Right renal pelvis (tissue), 4 donors: ENCODE results near the gene AFF1. TPM values are rescaled to one million over a fixed set of nuclear protein-coding genes. Genes with fewer than 3 reads are reported as not detected.

ENCODE experiments used
- DNase-seq, 4 donors: peaks; one replicate each; pipeline ENCODE4 v3.0.0-alpha.2; 2013; ENCODE audit warnings: low read depth in 4 of 4, low spot score in 3 of 4, missing footprints in 1 of 4
- polyA plus RNA-seq, 4 donors: library from polyadenylated mRNA; unstranded; fragments of 120-200 nt; gene quantifications; one replicate each; pipeline ENCODE4 v1.2.1, GENCODE V29; 2013; ENCODE audit not compliant: insufficient read length in 4 of 4

The AFF1 gene, protein sequence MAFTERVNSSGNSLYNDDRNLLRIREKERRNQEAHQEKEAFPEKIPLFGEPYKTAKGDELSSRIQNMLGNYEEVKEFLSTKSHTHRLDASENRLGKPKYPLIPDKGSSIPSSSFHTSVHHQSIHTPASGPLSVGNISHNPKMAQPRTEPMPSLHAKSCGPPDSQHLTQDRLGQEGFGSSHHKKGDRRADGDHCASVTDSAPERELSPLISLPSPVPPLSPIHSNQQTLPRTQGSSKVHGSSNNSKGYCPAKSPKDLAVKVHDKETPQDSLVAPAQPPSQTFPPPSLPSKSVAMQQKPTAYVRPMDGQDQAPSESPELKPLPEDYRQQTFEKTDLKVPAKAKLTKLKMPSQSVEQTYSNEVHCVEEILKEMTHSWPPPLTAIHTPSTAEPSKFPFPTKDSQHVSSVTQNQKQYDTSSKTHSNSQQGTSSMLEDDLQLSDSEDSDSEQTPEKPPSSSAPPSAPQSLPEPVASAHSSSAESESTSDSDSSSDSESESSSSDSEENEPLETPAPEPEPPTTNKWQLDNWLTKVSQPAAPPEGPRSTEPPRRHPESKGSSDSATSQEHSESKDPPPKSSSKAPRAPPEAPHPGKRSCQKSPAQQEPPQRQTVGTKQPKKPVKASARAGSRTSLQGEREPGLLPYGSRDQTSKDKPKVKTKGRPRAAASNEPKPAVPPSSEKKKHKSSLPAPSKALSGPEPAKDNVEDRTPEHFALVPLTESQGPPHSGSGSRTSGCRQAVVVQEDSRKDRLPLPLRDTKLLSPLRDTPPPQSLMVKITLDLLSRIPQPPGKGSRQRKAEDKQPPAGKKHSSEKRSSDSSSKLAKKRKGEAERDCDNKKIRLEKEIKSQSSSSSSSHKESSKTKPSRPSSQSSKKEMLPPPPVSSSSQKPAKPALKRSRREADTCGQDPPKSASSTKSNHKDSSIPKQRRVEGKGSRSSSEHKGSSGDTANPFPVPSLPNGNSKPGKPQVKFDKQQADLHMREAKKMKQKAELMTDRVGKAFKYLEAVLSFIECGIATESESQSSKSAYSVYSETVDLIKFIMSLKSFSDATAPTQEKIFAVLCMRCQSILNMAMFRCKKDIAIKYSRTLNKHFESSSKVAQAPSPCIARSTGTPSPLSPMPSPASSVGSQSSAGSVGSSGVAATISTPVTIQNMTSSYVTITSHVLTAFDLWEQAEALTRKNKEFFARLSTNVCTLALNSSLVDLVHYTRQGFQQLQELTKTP
- 10 to 100 TPM; 44.1 to 59.5 (median 50.1) TPM for polyA plus RNA-seq

DNA sequence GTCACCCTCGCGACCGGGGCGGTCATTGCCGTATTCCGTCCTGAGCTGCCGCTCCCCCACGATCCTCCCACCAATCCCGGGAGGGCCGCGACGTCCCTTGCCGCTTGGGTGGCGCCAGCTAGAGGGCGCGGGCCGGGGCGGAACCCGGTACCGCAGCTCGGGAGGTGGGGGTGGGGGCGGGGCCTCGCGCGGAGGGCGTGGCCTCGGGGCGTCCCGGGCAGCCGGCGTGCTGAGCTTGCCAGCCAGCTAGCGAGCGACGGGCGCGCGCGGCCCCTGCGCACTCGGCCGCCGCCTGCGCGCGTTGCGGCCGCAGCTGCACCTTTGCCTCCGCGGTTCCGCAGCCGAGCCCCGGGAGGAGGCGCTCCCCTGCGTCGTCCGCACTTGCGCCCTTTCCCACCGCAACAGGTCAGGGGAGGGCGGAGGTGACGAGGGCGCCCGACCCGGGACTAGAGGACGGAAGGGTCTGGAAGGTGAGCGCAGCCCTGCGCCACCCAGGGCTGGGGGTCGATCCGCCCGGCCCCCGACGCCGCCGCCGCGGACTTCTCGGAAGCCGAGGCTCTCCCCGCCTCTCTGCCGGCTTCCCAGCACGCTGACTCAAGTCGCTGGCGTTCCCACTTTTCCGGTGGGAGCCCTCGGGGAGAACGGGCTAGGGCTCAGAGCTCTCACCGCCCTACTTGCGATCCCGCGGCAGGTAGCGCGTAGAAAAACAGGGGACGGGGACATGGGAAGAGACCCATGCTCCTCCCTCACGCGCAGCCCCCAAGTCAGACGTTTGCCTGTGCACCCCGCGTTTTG, at the start of gene AFF1:
TSS of gene AFF1 (plus strand) at position 241 of the 795 bp plus-strand sequence. CDS start 13,523 bp downstream, outside the sequence.
- DNase-seq, result peak; percentile 76 to 81 (median 78)

DNA sequence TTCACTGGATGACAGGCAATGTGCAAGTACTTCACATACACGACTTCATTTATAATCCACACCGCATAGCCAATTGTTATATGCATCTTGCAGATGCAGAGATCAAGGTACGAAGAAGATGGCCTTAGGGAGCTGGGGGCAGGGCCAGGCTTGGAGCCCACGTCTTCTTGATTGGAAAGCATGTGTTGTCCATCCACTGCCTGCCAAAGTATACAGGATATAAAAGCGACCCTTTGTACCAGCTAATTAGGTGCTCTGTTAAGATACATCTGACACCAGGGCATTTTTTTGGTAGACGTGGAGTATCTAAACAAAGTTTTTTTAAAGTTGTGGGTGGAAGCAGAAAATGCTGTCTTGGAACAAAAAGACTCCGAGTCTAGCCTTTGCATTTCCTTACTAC, 44.0 kb upstream of the AFF1 start:
- DNase-seq, result no peak

DNA sequence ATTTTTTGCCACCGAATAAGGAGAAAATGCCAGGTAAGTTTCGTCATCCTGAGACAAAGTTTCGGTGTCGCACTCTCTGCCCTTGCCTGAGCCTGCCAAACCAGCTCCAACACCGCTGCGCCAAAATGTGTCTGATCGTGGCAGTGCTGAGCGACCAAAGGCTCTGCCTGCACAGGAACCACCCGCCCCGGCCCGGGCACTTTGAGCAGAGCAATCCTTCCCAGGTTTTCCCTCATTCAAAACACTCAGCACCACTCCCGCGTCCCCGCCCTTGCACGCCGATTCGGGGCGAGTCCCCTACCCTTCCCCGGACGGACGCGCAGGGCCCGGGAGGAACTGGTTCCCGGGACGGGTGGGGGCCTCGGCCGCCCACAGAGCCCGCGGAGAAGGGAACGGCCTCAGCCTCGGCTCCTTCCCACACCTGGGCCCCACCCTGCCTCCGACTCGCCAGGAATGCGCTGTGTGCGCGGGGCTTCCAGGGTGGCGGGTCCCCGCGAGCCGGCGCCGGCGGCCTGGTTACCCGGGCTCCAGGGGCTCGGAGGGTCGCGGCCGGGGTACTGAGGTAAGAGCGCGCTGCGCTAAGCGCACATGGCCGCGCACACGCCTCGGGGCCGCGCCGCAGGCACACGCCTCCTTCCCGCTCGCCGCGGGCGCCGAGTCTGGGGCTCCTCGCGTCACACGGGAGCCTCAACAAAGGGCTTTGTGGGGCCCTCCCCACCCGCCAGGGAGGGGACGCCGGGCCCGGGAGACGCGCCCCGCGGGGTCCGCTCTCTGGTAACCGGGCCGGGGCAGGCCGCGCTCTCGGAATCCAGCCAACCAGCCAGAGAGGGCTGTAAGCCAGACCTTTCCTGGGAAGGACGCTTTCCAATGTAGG, 42.8 kb upstream of the AFF1 start, which contains the start of gene C4orf36:
TSS of gene C4orf36 (minus strand) at position 661 of the 874 bp plus-strand sequence. CDS start 902 bp downstream, outside the sequence.
- peak; percentile 36 to 62 (median 58) for DNase-seq

DNA sequence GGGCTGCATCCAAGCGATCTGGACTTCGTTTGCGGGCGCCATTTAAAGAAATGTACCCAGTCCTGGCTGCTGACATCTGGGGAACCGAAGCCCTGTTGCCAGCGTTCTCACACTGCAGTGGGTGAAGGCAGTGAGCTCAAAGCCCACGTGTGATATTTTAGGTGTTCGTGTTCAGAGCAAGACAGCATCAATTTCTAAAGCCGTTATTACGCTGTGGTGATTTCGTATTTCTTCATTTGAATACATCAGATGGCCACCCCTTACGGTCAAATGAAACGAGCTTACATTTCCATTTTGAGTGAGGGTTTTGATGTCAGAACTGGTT, 42.2 kb upstream of the AFF1 start:
- no peak for DNase-seq

DNA sequence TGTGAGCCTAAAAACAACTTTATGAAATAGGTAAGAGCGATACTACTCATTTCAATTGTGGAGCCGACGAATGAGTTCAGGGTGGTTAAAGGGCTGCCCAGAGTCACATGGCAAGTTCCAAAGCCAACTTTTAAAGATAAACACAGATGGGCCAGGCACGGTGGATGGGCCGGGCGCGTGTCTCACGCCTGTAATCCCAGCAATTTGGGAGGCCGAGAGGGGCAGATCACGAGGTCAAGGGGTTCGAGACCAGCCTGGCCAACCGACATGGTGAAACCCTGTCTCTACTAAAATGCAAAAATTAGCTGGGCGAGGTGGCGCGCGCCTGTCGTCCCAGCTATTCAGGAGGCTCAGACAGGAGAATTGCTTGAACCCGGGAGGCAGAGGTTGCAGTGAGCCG, 41.7 kb upstream of the AFF1 start:
- DNase-seq, result no peak

DNA sequence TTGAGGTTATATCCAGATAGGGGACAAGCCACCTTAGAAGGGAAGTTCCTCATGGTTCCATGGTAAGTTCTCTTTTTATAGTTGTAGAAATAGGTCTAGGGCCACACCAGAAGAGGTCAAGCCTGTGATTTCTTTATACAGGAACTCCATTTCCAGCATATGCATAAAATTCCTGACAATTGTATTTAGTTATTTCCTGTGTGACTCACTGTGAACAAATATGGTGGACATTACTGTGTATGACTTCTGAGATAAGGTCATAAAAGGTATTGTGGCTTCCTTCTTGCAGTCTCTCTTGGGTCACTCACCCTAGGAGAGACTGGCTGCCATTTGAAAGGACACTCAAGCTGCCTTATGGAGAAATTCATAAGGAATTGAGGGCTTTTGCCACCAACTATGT, 40.4 kb upstream of the AFF1 start:
- no peak for DNase-seq

DNA sequence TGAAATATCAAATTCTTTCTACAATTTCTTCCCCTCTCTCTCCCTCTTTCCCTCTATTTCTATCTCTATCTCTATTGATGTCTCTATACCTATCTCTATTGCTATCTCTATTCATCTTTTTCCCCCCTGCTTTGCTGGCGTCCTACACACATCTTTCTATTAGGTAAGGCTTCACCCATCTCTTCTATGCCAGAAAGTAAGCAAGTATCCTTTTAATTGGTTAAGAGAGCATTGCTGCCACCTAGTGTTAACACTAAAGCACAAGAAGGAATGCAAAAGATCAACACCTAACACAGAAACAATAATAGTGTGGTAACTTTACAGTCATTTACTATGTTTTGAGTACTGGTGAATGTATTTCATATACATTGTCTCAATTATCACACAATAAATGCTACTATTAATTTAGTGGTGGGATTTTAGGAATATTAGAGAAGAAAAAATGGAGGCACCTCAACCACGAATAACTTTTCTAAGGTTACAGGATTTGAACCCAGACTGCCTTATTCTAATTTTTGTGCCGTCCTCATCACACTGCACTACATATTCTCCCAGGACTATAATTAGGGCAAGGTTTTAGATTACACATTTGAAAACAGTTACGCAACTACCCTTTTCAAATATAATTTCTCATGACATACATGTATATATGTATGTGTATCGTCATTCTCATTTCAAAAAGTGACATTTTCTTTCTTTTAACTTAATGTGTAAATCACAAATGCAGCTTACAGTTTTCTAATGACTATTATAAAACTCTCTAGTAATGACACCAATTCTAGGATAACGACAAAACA, 38.9 kb upstream of the AFF1 start:
- DNase-seq, result peak; percentile 59 to 63 (median 60)

DNA sequence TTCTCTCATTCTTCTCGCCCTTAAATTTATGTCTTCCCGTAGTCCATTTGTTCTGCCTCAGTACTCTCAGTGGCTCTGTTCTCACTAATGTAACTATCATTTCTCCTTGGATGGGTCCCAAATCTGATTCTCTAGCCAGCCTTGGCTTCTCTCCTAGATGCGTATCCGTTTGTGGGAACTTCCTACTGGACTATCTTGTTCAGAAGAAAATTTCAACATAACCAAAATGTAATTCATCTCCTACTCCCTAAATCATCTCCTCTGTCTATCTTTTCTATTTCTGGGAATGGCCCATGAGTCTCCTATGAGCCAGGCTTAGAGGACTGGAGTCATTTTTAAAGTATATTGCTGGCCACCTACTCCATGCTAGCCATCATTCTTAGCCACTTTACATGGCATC, 38.2 kb upstream of the AFF1 start:
- DNase-seq, result no peak

DNA sequence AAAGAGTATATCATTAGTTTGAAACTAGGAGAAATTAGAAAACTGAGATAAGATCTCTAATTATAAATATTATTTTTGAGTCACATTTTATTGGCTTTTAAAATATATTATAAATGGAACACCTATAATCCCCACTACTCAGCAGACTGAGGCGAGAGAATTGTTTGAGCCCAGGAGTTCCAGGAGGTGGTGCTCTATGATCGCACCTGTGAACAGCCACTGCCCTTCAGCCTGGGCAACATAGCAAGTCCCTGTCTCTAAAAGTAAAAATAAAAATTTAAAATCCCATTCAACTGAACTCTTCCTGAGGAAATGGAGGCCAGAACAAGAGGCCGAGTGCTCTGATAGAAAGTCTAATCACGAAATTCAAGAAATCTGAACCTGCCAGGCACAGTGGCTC, 36.2 kb upstream of the AFF1 start:
- no peak for DNase-seq

DNA sequence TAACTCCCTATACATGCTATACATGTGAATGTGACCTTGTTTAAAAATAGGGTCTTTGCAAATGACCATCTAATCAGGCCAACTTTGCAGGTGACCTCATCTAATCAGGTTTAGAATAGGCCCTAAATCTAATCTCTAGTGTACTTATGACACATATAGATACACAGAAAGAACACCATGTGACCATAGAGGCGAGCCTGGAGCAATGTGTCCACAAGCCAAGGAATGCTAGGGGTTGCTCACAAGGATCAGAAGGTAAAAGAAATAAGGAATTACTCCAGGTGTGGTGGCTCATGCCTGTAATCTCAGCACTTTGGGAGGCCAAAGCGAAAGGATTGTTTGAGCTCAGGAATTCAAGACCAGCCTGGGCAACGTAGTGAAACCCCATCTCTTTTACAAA, 32.9 kb upstream of the AFF1 start:
- DNase-seq, result no peak

DNA sequence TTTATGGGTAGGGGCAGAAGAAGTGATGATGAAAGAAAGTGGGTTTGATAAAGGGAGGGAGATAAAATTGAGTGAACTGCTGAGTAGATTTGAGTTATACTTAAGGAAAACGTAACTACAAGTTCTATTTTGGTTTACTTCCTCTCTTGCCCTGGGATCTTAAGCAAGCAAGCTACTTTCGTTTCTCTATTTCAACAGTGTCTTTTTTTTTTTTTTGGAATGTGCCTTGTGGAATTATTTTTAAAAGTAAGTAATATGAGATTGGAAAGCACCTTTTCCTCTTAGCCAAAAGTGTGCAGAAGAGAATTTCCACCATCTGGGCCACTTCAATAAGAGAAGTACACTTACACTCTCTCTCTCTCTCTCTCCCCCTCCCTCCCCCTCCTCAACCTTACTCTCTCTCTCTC, 26.6 kb upstream of the AFF1 start:
- no peak for DNase-seq

DNA sequence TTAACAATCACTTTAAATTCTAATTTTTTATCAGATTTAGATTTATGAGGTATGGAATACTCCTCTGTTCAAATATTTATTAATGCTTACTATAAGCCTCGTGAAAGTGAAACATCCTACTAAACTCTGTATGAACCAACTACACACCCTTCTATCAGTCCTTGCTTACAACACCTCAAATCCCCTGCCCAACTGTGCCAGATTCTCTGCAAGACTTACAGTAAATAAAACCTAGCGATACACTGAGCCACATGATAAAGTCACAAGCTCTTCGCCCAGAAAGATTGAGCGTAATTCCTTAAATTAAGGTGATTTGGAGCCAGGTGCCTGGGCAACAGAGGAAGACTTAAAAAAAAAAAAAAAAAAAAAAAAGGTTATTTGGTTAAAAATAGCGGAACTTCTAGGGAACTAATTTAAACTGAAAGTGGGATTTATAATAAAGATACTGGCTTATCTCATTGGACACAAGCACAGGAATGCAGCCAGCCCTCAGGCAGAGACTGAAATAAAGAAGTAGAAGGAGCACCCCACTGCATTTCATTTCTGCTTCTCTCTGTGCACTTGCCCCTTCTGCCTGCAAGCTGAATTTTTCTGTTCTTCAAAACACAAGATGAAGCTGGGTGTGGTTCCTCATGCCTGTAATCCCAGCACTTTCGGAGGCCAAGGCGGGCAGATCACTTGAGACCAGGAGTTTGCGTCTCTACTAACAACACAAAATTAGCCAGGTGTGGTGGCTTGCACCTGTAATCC, 25.1 kb upstream of the AFF1 start:
- no peak for DNase-seq

DNA sequence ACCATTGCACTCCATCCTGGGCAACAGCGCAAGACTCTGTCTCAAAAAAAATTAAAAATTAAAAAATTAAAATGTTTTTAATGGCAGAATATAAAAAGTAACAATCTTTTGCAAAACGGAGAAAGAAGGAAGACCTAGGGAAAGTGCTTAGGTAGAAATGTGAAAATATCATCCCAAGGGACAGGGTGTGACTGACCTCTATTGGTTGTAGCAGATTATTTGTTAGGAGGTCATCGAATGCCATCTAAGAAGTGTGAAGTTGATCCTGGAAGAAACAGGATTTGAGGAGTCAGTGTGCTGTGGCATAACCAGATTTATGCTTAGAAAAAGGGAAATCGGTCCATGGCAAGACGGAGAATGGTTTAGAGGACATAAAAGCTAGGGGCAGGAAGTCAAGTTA, 24.4 kb upstream of the AFF1 start:
- no peak for DNase-seq

DNA sequence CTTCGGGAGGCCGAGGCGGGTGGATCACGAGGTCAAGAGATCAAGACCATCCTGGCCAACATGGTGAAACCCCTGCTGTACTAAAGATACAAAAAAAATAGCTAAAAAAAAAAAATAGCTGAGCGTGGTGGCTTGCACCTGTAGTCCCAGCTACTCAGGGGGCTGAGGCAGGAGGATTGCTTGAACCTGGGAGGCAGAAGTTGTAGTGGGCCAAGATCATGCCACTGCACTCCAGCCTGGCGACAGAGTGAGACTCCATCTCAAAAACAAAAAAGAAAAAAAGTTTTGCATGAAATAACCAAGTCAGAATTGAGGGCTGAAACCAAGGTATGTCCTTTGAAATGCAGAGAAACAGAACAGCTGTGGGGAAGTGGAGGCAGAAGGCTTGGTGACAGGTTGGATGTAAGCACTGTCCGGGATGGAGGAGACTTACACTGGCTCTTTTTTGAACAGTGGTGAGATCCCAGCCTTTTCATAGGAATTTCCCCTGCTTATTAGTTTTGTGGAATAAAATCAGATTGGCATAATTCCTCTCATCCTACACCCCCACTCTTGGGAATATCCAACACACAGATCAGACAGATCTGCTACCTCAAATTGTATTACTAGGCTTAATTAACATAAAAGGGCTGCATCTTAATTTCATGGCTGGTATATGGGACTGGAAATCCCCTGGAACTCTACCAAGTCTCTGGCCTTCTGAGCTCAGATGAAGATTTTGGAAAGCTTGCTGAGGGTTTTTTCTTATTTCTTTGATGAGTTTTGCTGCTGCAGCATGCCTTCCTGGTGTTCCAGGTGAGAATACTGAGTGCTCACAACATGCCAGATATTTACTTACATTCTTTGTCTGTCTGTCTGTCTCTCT, 23.8 kb upstream of the AFF1 start:
- no peak for DNase-seq

DNA sequence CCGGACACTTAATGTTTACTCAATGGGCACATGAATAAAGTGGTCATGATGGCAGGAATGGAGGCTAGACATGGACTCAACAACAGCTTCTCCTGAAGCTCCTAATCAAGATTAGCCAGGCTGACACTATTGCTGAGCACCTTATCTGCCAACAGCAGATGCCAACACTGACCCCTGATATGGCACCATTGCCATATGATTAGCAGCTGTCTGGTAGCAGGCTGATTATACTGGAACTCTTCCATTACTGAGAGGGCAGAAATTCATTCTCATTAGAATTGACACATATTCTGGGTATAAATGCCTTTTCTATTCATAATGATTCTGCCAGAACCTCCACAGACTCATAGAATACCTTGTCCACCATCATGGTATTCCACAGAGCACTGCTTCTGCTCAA, 18.4 kb upstream of the AFF1 start:
- DNase-seq, result no peak

DNA sequence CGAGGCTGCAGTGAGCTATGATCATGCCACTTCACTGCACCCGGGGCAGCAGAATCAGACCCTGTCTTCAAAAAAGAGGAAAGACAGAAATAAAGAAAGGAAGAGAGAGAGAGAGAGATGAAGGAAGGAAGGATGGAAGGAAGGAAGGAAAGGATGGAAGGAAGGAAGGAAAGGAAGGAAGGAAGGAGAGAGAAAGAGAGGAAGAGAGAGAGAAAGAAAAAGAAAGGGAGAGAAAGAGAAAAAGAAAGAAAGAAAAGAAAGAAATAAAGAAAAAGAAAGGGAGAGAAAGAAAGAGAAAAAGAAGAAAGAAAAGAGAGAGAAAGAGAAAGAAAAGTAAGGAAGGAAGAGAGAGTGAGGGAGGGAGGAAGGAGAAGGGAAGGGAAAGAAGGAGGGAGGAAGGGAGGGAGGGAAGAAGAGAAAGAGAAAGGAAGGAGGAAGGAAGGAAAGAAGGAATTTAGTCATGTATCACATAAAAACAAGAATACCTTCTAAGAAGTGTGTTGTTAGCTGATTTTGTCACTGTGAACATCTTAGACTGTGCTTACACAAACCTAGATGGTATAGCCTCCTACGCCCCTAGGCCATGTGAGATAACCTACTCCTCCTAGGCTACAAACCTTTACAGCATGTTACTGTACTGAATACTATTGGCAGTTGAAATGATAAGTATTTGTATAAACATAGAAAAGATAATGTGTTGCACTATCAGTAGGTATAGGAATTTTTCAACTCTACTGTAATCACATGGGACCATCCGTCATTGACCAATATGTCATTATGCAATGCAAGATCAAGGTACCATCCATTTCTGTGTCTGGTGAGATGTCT, 17.4 kb upstream of the AFF1 start:
- DNase-seq, result no peak
